Gastrocnemius medialis (tissue), 4 donors: ENCODE results near the gene PSTK. TPM values are rescaled to one million over a fixed set of nuclear protein-coding genes. Genes with fewer than 3 reads are reported as not detected.

Experiments used
- ATAC-seq, 2 donors: fragments of 150-250 bp; one replicate each; pipeline ENCODE4 v1.9.1; 2016
- DNase-seq, 2 donors: peaks; one replicate each; pipeline ENCODE4 v3.0.0-alpha.2; 2019
- H3K27ac ChIP-seq, 4 donors: fragments of 200-600 bp; sonication (generic); 1 replicate in 1 of 4; 2 replicates in 3 of 4; pipeline ENCODE4 v1.5.1; 2016 to 2018; ENCODE audit warnings: mild to moderate bottlenecking in 2 of 4, moderate library complexity in 1 of 4
- H3K27me3 ChIP-seq, 3 donors: fragments of 200-600 bp; sonication (generic) in 2 of 3; 1 replicate in 1 of 3; 2 replicates in 2 of 3; pipeline versions ENCODE4 v1.5.1 to v1.6.0; 2016 to 2019; ENCODE audit warnings: mild to moderate bottlenecking in 1 of 3, moderate library complexity in 1 of 3
- H3K36me3 ChIP-seq, 2 donors: fragments of 200-600 bp; sonication (generic) in 1 of 2; one replicate each; pipeline ENCODE4 v1.5.1; 2017 to 2018
- H3K4me1 ChIP-seq, 2 donors: fragments of 200-600 bp; sonication (generic) in 1 of 2; one replicate each; pipeline ENCODE4 v1.5.1; 2016 to 2017; ENCODE audit warnings: mild to moderate bottlenecking in 2 of 2
- H3K4me3 ChIP-seq, 4 donors: fragments of 200-600 bp; sonication (generic) in 3 of 4; 1 replicate in 1 of 4; 2 replicates in 3 of 4; pipeline ENCODE4 v1.5.1; 2016 to 2019; ENCODE audit warnings: mild to moderate bottlenecking in 2 of 4
- H3K9me3 ChIP-seq, 3 donors: fragments of 200-600 bp; sonication (generic) in 2 of 3; 1 replicate in 1 of 3; 2 replicates in 2 of 3; pipeline ENCODE4 v1.5.1; 2016 to 2019
- CTCF ChIP-seq, 5 experiments: fragments of 450-650 bp in 3 of 5; fragments of 200-600 bp in 2 of 5; sonication (generic) in 2 of 5; IDR thresholded peaks in 4 of 5; conservative IDR thresholded peaks in 1 of 5; 1 replicate in 4 of 5; 2 replicates in 1 of 5; pipeline ENCODE4 v1.5.1; 2016 to 2019; ENCODE audit warnings: antibody characterized with exemption in 5 of 5, mild to moderate bottlenecking in 3 of 5, moderate library complexity in 3 of 5
- POLR2A ChIP-seq, 2 donors: fragments of 450-650 bp; IDR thresholded peaks; one replicate each; pipeline ENCODE4 v1.6.1; 2017; ENCODE audit warnings: antibody characterized with exemption in 2 of 2, mild to moderate bottlenecking in 2 of 2, moderate library complexity in 2 of 2
- in situ Hi-C, 4 donors: fragments of 200-750 bp; cut with MboI; loops; one replicate each; pipeline versions ENCODE4 v1.15.0 to v1.8.0; 2017; ENCODE audit warnings: low sequenced_read_pairs in 4 of 4
- intact Hi-C: fragments of 100-400 bp; cut with DNase I; formaldehyde crosslinking; loops from one replicate; pipeline ENCODE4 v1.15.1; 2023; ENCODE audit warnings: low total_unique reads
- total RNA-seq, 4 donors: library from RNA; depleted of rRNA; stranded (reverse); fragments of >200 nt; gene quantifications; one replicate each; pipeline versions ENCODE4 v1.1.0 to v1.2.3, GENCODE V29; 2016

Gene PSTK
- total RNA-seq, 4 donors from 2014 or later, result 2.2 to 7.0 (median 4.4) TPM

- DNase-seq (no peak), ATAC-seq (no peak)
- Histone ChIP-seq H3K36me3 (peaks cover 0 to 22% of the 10 kb centered on the region in 2 donors), H3K27ac (no peak overlapping the region), H3K4me3 (no peak overlapping the region), H3K9me3 (no peaks in the 10 kb centered on the region), H3K4me1 (peaks cover 4 to 7% of the 10 kb centered on the region in 2 donors), H3K27me3 (no peaks in the 10 kb centered on the region)
- intact Hi-C loops (no loop called here), in situ Hi-C loops (no loop called here)
- no peak for TF ChIP-seq CTCF (IDR thresholded peaks at IDR 0.05 in 4 of 5, conservative IDR thresholded peaks at IDR 0.05 in 1 of 5)
- TF ChIP-seq POLR2A (IDR thresholded peaks at IDR 0.05), result no peak
Observed at GRCh38 chr10:122998934-122999333, 18.7 kb downstream of the PSTK start.

GRCh38 chr10:122999347-122999746, 19.1 kb downstream of the PSTK start:
- Histone ChIP-seq H3K27me3 (no peaks in the 10 kb centered on the region), H3K27ac (no peak overlapping the region), H3K4me1 (peaks cover 4 to 7% of the 10 kb centered on the region in 2 donors), H3K36me3 (peaks cover 0 to 18% of the 10 kb centered on the region in 2 donors), H3K4me3 (no peak overlapping the region), H3K9me3 (no peaks in the 10 kb centered on the region)
- intact Hi-C loops, result no loop called here
- no peak for DNase-seq
- no peak for ATAC-seq
- in situ Hi-C loops, result no loop called here
- TF ChIP-seq CTCF (IDR thresholded peaks at IDR 0.05 in 4 of 5, conservative IDR thresholded peaks at IDR 0.05 in 1 of 5) (no peak), POLR2A (IDR thresholded peaks at IDR 0.05) (no peak)

GRCh38 chr10:123000155-123000554, 20.0 kb downstream of the PSTK start:
- H3K4me1 ChIP-seq, result peaks cover 7 to 14% of the 10 kb centered on the region in 2 donors
- no peak overlapping the region for H3K27ac ChIP-seq
- DNase-seq (no peak), ATAC-seq (no peak)
- no peak overlapping the region for H3K4me3 ChIP-seq
- intact Hi-C loops, result loop anchor here (10.0 kb wide), 1 partner anchor 1415 kb away; the partner anchor contains the start of gene OAT
- H3K9me3 ChIP-seq, result no peaks in the 10 kb centered on the region
- TF ChIP-seq CTCF (IDR thresholded peaks at IDR 0.05 in 4 of 5, conservative IDR thresholded peaks at IDR 0.05 in 1 of 5) (no peak), POLR2A (IDR thresholded peaks at IDR 0.05) (no peak)
- peaks cover 0 to 13% of the 10 kb centered on the region in 2 donors for H3K36me3 ChIP-seq
- in situ Hi-C loops, result no loop called here
- H3K27me3 ChIP-seq, result no peaks in the 10 kb centered on the region

- in situ Hi-C loops, result no loop called here
- ATAC-seq (no peak), DNase-seq (no peak)
- no peak overlapping the region for H3K27ac ChIP-seq
- peaks cover 19 to 23% of the 10 kb centered on the region in 2 donors for H3K4me1 ChIP-seq
- no peak overlapping the region for H3K4me3 ChIP-seq
- no peak for TF ChIP-seq CTCF (IDR thresholded peaks at IDR 0.05 in 4 of 5, conservative IDR thresholded peaks at IDR 0.05 in 1 of 5)
- TF ChIP-seq POLR2A (IDR thresholded peaks at IDR 0.05), result no peak
- peaks cover 0 to 2% of the 10 kb centered on the region in 2 donors for H3K36me3 ChIP-seq
- no peaks in the 10 kb centered on the region for H3K9me3 ChIP-seq
- no peaks in the 10 kb centered on the region for H3K27me3 ChIP-seq
- intact Hi-C loops, result loop anchor here (10.0 kb wide), 1 partner anchor 1413 kb away; the partner anchor contains the start of gene OAT
Observed at GRCh38 chr10:123001370-123001769, 21.2 kb downstream of the PSTK start.

- TF ChIP-seq POLR2A (IDR thresholded peaks at IDR 0.05) (no peak), CTCF (IDR thresholded peaks at IDR 0.05 in 4 of 5, conservative IDR thresholded peaks at IDR 0.05 in 1 of 5) (no peak)
- no peaks in the 10 kb centered on the region for H3K27me3 ChIP-seq
- H3K4me3 ChIP-seq, result no peak overlapping the region
- ATAC-seq (no peak), DNase-seq (no peak)
- H3K4me1 ChIP-seq, result peaks cover 32 to 36% of the 10 kb centered on the region in 2 donors
- H3K27ac ChIP-seq, result no peak overlapping the region
- no peaks in the 10 kb centered on the region for H3K36me3 ChIP-seq
- in situ Hi-C loops, result no loop called here
- intact Hi-C loops, result loop anchor here (10.0 kb wide), 1 partner anchor 1411 kb away; the partner anchor contains the start of gene OAT
- H3K9me3 ChIP-seq, result no peaks in the 10 kb centered on the region
Observed at GRCh38 chr10:123004298-123004697, 24.1 kb downstream of the PSTK start.
